Naive thymus-derived CD4-positive, alpha-beta T cell (primary cell): Measurements from ENCODE around the gene WWC2. TPM values are rescaled to one million over a fixed set of nuclear protein-coding genes. Genes with fewer than 3 reads are reported as not detected.
"Not testable (repeated sequence)": the region's sequence is repeated elsewhere in the genome, so short reads cannot be mapped to it uniquely, and the experiment has no call there.

ENCODE experiments used
- ATAC-seq: fragments of 150-1000 bp; cut with Tn5 transposase; 2 replicates; pipeline ENCODE4 v1.10.0; 2021; ENCODE audit warnings: mild to moderate bottlenecking, moderate library complexity
- CTCF ChIA-PET: fragments of 350-600 bp; sonication (Branson Sonifier 250); formaldehyde crosslinking; loops from one replicate; lab custom pipeline; 2021; ENCODE audit warnings: antibody characterized with exemption; lab: Charles Lee
- POLR2A ChIA-PET: fragments of 350-600 bp; sonication (Branson Sonifier 250); formaldehyde crosslinking; loops from one replicate; lab custom pipeline; 2021; ENCODE audit warnings: antibody characterized with exemption, inconsistent platforms; lab: Charles Lee
- DNase-seq, 9 donors: peaks; one replicate each; pipeline versions ENCODE4 v3.0.0 to v3.0.0-alpha.2; 2020 to 2022; ENCODE audit warnings: mixed read lengths in 1 of 9
- H3K27ac ChIP-seq: one replicate; pipeline ENCODE4 v1.7.0; 2013; ENCODE audit warnings: mild to moderate bottlenecking, low read depth, low read length, moderate library complexity
- H3K27me3 ChIP-seq, 2 donors: one replicate each; pipeline ENCODE4 v1.7.0; 2013; ENCODE audit warnings: low read length in 2 of 2, mild to moderate bottlenecking in 2 of 2, moderate library complexity in 2 of 2; ENCODE audit not compliant: control insufficient read depth in 2 of 2, insufficient read depth in 2 of 2
- H3K36me3 ChIP-seq, 3 experiments: 1 replicate in 2 of 3; 2 replicates in 1 of 3; pipeline ENCODE4 v1.7.0; 2013; ENCODE audit warnings: low read length in 3 of 3, mild to moderate bottlenecking in 3 of 3, moderate library complexity in 1 of 3; ENCODE audit not compliant: insufficient read depth in 3 of 3, control insufficient read depth in 2 of 3
- H3K4me1 ChIP-seq, 2 donors: one replicate each; pipeline ENCODE4 v1.7.0; 2013; ENCODE audit warnings: low read length in 2 of 2, mild to moderate bottlenecking in 2 of 2, moderate library complexity in 1 of 2; ENCODE audit not compliant: control insufficient read depth in 2 of 2, insufficient read depth in 2 of 2
- H3K4me3 ChIP-seq: 2 replicates; pipeline ENCODE4 v1.7.0; 2013; ENCODE audit warnings: mild to moderate bottlenecking, low read length
- H3K9me3 ChIP-seq, 3 experiments: 1 replicate in 2 of 3; 2 replicates in 1 of 3; pipeline ENCODE4 v1.7.0; 2013; ENCODE audit warnings: low read length in 3 of 3; ENCODE audit not compliant: control insufficient read depth in 2 of 3
- H3K27ac Mint-ChIP-seq, 9 donors: one replicate each; pipeline ENCODE4 v1.8.0; 2020 to 2022; ENCODE audit warnings: mixed read lengths in 9 of 9, mild to moderate bottlenecking in 8 of 9, moderate library complexity in 5 of 9, inconsistent platforms in 2 of 9
- H3K27me3 Mint-ChIP-seq, 5 donors: one replicate each; pipeline ENCODE4 v1.8.0; 2021 to 2022; ENCODE audit warnings: mixed read lengths in 5 of 5, mild to moderate bottlenecking in 1 of 5
- H3K36me3 Mint-ChIP-seq, 5 donors: one replicate each; pipeline ENCODE4 v1.8.0; 2020 to 2022; ENCODE audit warnings: mixed read lengths in 5 of 5, mild to moderate bottlenecking in 3 of 5, inconsistent platforms in 1 of 5
- H3K4me1 Mint-ChIP-seq, 7 donors: one replicate each; pipeline ENCODE4 v1.8.0; 2020 to 2022; ENCODE audit warnings: mixed read lengths in 7 of 7, mild to moderate bottlenecking in 3 of 7, inconsistent platforms in 1 of 7
- H3K4me3 Mint-ChIP-seq, 10 donors: one replicate each; pipeline ENCODE4 v1.8.0; 2020 to 2022; ENCODE audit warnings: mild to moderate bottlenecking in 10 of 10, mixed read lengths in 10 of 10, moderate library complexity in 6 of 10, inconsistent platforms in 2 of 10
- H3K9me3 Mint-ChIP-seq, 11 donors: one replicate each; pipeline ENCODE4 v1.8.0; 2020 to 2022; ENCODE audit warnings: mixed read lengths in 11 of 11, mild to moderate bottlenecking in 4 of 11, inconsistent platforms in 1 of 11, moderate library complexity in 1 of 11
- intact Hi-C, 2 donors: fragments of 100-400 bp; cut with micrococcal nuclease; formaldehyde crosslinking; loops; one replicate each; pipeline ENCODE4 v1.15.1; 2023
- polyA plus RNA-seq, 2 donors: library from polyadenylated mRNA; unstranded; fragments of 300-500 nt; fragmentation: Illumina TruSeq; gene quantifications; one replicate each; pipeline ENCODE4 v1.2.3, GENCODE V29; 2021
- total RNA-seq, 6 experiments: library from RNA in 5 of 6; stranded (reverse) in 5 of 6; gene quantifications; 1 replicate in 5 of 6; 2 replicates in 1 of 6; pipeline ENCODE4 v1.2.3 and lab custom pipeline; 2021 to 2026

Gene WWC2
- total and polyA plus RNA-seq, 7 experiments from 2014 or later: 0.07 to 13.8 (median 9.9) TPM

DNA sequence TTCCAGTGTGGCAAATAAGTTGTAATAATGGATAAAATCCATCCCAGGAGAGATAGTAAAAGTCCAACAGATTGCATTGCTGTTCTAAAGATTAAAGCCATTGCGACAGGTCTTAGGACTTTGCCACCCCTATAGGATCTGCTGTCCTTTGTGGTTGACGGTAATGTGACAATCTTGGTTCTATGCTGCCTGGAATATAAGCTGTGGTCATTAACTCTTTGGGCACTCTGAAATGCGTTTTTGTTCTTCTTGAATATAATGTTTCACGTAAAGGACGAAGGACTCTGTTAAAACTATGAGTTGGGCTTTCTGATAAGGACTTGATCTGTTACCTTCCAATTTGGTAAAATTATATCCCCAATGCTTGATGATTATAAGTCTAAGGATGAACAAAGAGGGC, 223.3 kb downstream of the WWC2 start, which contains the start of gene CLDN24:
Gene CLDN24, minus strand, starts transcription at position 101 of the 400 bp plus-strand sequence. Its CDS starts 0 bp downstream, at position 101.
- H3K9me3 ChIP-seq: no peaks in the 10 kb centered on the region
- no peaks in the 10 kb centered on the region for H3K4me1 ChIP-seq
- intact Hi-C loops: no loop called here
- DNase-seq (no peak), ATAC-seq (no peak)
- Mint-ChIP-seq H3K36me3 (no peaks in the 10 kb centered on the region), H3K27me3 (peaks cover 0 to 2% (median 0%) of the 10 kb centered on the region in 5 donors), H3K4me3 (peak within 1 kb of the TSS in 2 of 10 donors; percentile 23 to 36), H3K27ac (peak within 1 kb of the TSS in 4 of 9 donors; percentile 11 to 70 (median 32)), H3K4me1 (peaks cover 5 to 26% (median 15%) of the 10 kb centered on the region in 7 donors), H3K9me3 (peaks cover 0 to 11% (median 0%) of the 10 kb centered on the region in 11 donors)
- H3K27ac ChIP-seq: no peak within 1 kb of the TSS
- POLR2A ChIA-PET: no interaction called here
- H3K36me3 ChIP-seq: no peaks in the 10 kb centered on the region
- no peaks in the 10 kb centered on the region for H3K27me3 ChIP-seq
- H3K4me3 ChIP-seq: no peak within 1 kb of the TSS
- CTCF ChIA-PET: no interaction called here

DNA sequence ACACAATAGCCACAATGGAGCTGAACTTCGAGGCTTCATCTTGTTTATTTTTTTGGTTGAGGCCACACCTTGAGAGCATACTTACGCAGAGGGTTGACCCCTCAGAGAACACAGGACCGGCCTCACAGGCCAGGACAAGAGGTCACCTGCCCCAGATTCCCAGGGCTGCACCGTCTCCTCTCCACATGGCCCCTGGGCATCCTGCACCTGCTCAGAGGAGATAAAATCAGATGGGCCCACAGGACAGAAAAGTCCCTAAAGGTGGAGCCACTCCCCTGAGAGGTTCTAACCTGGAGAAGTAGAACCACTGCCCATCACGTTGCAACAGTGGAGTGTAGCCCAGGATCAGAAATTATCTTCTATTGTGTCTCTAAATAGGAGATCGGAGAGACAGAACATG, 224.2 kb downstream of the WWC2 start:
- H3K27me3 Mint-ChIP-seq: peaks cover 0 to 2% (median 0%) of the 10 kb centered on the region in 5 donors
- H3K27ac ChIP-seq: no peak overlapping the region
- no peaks in the 10 kb centered on the region for H3K27me3 ChIP-seq
- no peaks in the 10 kb centered on the region for H3K36me3 ChIP-seq
- H3K4me3 ChIP-seq: no peak overlapping the region
- H3K4me1 Mint-ChIP-seq: peaks cover 5 to 26% (median 15%) of the 10 kb centered on the region in 7 donors
- ATAC-seq (no peak), DNase-seq (no peak)
- CTCF ChIA-PET: no interaction called here
- H3K36me3 Mint-ChIP-seq: no peaks in the 10 kb centered on the region
- H3K4me1 ChIP-seq: no peaks in the 10 kb centered on the region
- intact Hi-C loops: no loop called here
- no peaks in the 10 kb centered on the region for H3K9me3 ChIP-seq
- no peak overlapping the region for H3K27ac Mint-ChIP-seq
- H3K4me3 Mint-ChIP-seq: no peak overlapping the region
- POLR2A ChIA-PET: no interaction called here
- H3K9me3 Mint-ChIP-seq: peaks cover 0 to 11% (median 0%) of the 10 kb centered on the region in 11 donors

DNA sequence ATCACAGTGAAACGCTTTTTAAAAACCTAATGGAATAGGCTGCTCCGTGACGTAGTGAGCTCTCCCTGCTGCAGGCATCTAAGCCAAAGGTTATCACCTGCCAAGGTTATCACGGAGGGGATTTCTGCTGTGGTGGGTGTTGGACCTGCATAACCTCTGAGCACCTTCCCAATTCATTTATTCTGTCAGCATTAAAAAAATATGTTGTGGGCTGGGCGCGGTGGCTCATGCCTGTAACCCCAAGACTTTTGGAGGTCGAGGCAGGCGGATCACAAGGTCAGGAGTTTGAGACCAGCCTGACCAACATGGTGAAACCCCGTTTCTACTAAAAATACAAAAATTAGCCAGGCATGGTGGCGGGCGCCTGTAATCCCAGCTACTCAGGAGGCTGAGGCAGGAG, 225.0 kb downstream of the WWC2 start:
- peaks cover 0 to 11% (median under 1%) of the 10 kb centered on the region in 11 donors for H3K9me3 Mint-ChIP-seq
- H3K4me1 ChIP-seq, H3K4me3 ChIP-seq, H3K27me3 ChIP-seq, DNase-seq, CTCF ChIA-PET, ATAC-seq, H3K27ac ChIP-seq, POLR2A ChIA-PET, intact Hi-C loops, H3K27me3 Mint-ChIP-seq, H3K9me3 ChIP-seq, H3K27ac Mint-ChIP-seq, H3K36me3 ChIP-seq, H3K36me3 Mint-ChIP-seq, H3K4me3 Mint-ChIP-seq: not testable (repeated sequence)
- H3K4me1 Mint-ChIP-seq: peaks cover 5 to 26% (median 15%) of the 10 kb centered on the region in 7 donors

DNA sequence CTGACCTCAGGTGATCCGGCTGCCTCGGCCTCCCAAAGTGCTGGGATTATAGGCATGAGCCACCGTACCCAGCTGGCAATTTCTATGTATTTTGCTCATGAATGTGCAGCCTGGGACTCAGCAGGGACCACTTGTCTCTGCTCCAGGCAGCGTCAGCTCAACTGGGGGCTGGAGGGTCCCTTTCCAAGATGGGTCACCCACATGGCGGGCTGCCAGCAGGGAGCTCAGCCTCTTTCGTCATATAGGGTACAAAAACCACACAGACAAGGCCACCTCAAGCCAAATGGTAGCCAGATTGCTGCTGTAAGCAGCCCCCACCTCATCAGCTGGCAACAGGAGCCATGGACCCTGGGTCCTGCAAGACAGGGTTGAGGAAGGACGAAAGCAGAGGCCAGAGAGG, 225.6 kb downstream of the WWC2 start:
- Mint-ChIP-seq H3K27ac (no peak overlapping the region), H3K27me3 (peaks cover 0 to 2% (median 0%) of the 10 kb centered on the region in 5 donors), H3K9me3 (peaks cover 0 to 15% (median 3%) of the 10 kb centered on the region in 11 donors), H3K4me1 (peaks cover 5 to 26% (median 15%) of the 10 kb centered on the region in 7 donors), H3K36me3 (peaks cover 0 to 8% (median 0%) of the 10 kb centered on the region in 5 donors), H3K4me3 (no peak overlapping the region)
- POLR2A ChIA-PET: no interaction called here
- Histone ChIP-seq H3K4me3 (no peak overlapping the region), H3K27ac (no peak overlapping the region), H3K4me1 (no peaks in the 10 kb centered on the region), H3K36me3 (no peaks in the 10 kb centered on the region), H3K9me3 (no peaks in the 10 kb centered on the region), H3K27me3 (no peaks in the 10 kb centered on the region)
- CTCF ChIA-PET: no interaction called here
- no peak for ATAC-seq
- intact Hi-C loops: no loop called here
- DNase-seq: no peak

DNA sequence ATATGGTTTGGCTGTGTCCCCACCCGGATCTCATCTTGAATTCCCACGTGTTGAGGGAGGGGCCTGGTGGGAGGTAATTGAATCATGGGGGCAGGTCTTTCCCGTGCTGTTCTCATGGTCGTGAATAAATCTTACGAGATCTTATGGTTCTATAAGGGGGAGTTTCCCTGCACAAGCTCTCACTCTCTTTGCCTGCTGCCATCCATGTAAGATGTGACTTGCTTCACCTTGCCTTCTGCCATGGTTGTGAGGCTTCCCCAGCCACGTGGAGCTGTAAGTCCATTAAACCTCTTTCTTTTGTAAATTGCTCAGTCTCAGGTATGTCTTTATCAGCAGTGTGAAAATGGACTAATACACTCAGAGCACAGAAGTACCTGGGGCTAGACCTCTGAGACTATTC, 227.3 kb downstream of the WWC2 start:
- intact Hi-C loops, H3K36me3 ChIP-seq, H3K4me1 ChIP-seq, H3K4me3 Mint-ChIP-seq, H3K36me3 Mint-ChIP-seq, H3K27me3 Mint-ChIP-seq, H3K27ac Mint-ChIP-seq, H3K9me3 ChIP-seq, ATAC-seq, CTCF ChIA-PET, H3K27ac ChIP-seq, H3K27me3 ChIP-seq, H3K4me3 ChIP-seq, DNase-seq, POLR2A ChIA-PET: not testable (repeated sequence)
- H3K9me3 Mint-ChIP-seq: peaks cover 0 to 15% (median 3%) of the 10 kb centered on the region in 11 donors
- peaks cover 0 to 10% (median 4%) of the 10 kb centered on the region in 7 donors for H3K4me1 Mint-ChIP-seq

DNA sequence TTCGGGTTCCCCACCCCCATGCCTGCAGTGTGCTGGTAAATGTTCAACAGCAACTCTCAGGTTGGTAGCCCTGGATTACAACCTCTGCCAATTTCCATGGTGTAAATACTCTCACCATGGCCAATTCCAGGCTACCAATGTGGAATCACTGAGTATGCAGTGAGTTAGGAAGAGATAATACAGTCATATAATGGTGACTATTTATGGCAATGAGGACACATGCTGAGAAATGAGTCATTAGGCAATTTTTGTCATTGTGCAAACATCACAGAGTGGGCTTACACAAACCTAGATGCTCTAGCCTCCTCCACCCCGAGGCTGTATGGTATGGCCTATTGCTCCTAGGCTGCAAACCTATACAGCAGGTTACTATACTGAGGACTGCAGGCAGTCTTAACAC, 227.8 kb downstream of the WWC2 start:
- Histone ChIP-seq H3K4me3 (no peak overlapping the region), H3K9me3 (no peaks in the 10 kb centered on the region), H3K27ac (no peak overlapping the region), H3K27me3 (no peaks in the 10 kb centered on the region), H3K4me1 (no peaks in the 10 kb centered on the region), H3K36me3 (no peaks in the 10 kb centered on the region)
- H3K36me3 Mint-ChIP-seq: peaks cover 0 to 9% (median 0%) of the 10 kb centered on the region in 5 donors
- peaks cover 0 to 6% (median 0%) of the 10 kb centered on the region in 7 donors for H3K4me1 Mint-ChIP-seq
- no peak overlapping the region for H3K4me3 Mint-ChIP-seq
- peaks cover 0 to 3% (median 0%) of the 10 kb centered on the region in 5 donors for H3K27me3 Mint-ChIP-seq
- intact Hi-C loops: no loop called here
- ChIA-PET CTCF (no interaction called here), POLR2A (no interaction called here)
- ATAC-seq: no peak
- DNase-seq: no peak
- H3K9me3 Mint-ChIP-seq: peaks cover 0 to 15% (median 3%) of the 10 kb centered on the region in 11 donors
- no peak overlapping the region for H3K27ac Mint-ChIP-seq

DNA sequence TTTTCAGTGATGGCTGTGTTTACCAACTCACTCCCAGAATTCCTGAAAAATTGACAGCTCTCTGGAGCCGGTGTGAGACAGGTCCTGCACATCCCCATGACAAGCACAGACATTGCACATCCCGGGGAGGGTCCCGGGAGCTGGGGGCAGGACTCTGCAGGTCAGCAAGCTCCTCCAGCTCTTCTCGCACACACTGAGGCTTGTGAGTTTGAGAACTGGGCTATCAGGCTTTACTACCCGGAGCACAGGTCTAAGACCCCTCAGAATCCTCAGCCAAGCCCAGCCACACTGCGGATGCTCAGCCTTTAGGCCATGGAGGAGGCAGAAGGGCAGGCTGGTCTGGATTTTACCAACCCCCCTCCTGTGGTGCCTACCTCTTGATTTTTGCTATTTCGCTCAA, 228.8 kb downstream of the WWC2 start:
- H3K9me3 ChIP-seq: no peaks in the 10 kb centered on the region
- no peaks in the 10 kb centered on the region for H3K4me1 Mint-ChIP-seq
- H3K4me3 ChIP-seq: no peak overlapping the region
- DNase-seq (no peak), ATAC-seq (no peak)
- H3K27me3 ChIP-seq: no peaks in the 10 kb centered on the region
- ChIA-PET CTCF (no interaction called here), POLR2A (no interaction called here)
- no peaks in the 10 kb centered on the region for H3K36me3 ChIP-seq
- H3K27me3 Mint-ChIP-seq: peaks cover 1 to 9% (median 5%) of the 10 kb centered on the region in 5 donors
- H3K27ac ChIP-seq: no peak overlapping the region
- H3K9me3 Mint-ChIP-seq: peaks cover 0 to 15% (median 3%) of the 10 kb centered on the region in 11 donors
- H3K36me3 Mint-ChIP-seq: peaks cover 0 to 9% (median 0%) of the 10 kb centered on the region in 5 donors
- no peaks in the 10 kb centered on the region for H3K4me1 ChIP-seq
- H3K4me3 Mint-ChIP-seq: no peak overlapping the region
- intact Hi-C loops: no loop called here
- no peak overlapping the region for H3K27ac Mint-ChIP-seq
